Stimulated activated CD4-positive, alpha-beta T cell treated with anti-CD3 and anti-CD28 coated beads, Interleukin-4, amount 100 ng/mL, for 48 hours (primary cell): ENCODE results near the gene LAMA2.

Experiments
- DNase-seq, 2 donors: peaks; one replicate each; pipeline ENCODE4 v3.0.0-alpha.2; 2020; ENCODE audit warnings: low read depth in 2 of 2

Gene LAMA2

GRCh38 chr6:129262661-129263060 lies 379.7 kb downstream of the LAMA2 start:
- no peak for DNase-seq

DNA sequence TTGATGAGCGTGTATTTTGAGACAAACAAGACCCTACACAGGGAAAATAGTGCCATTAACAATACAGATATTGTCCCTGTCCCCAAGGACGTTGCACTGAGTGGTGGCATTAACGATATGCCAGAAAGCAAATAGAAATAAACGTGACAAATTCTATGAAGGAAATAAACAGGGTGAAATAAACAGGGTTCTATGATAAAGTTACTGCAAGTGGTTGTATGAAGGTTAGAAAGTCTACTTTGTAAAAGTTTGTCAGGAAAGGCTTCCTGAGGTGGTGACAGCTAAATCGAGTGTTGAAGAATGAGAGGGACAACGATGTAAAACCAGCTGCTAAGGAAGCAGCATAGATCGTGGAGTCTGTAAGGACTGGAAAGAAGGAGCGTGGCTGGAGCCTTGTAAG lies 380.2 kb downstream of the LAMA2 start:
- DNase-seq, result no peak

- no peak for DNase-seq
Observed at GRCh38 chr6:129264480-129265045, 381.6 kb downstream of the LAMA2 start.

DNA sequence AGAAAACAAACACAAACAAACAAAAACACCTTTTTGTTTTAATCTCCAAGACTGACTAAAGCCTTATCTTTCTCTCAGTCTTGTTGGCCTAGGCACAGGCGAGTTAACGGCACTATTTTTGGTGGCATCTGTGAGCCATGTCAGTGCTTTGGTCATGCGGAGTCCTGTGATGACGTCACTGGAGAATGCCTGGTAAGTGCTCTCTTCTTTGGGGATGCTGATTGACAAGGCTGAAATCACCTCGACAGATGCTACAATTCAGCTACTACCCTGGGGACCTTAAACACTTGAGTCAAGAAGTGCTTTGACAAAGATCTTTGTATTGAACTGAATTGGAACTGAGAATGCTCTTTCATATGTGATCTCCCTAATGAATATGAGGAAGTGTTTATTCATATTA lies 384.1 kb downstream of the LAMA2 start:
- no peak for DNase-seq

DNA sequence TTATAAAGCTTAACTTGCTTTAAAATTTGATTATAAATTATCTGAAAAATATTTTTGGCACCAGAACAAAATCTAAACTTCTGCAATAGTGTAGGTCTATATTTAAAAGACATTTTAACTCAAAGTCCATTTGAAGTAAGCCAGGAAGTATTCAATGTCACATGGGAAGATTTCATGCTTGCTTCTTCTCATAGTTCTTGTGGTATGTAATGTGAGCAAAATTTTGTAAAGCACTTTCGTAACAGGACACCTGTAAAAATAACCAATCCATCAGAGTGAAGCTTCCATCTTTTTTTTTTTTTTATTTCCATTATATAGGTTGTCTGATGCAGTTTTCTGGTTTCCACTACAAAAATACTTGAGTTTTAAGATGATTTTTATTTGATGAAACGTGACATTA lies 386.1 kb downstream of the LAMA2 start:
- no peak for DNase-seq

GRCh38 chr6:129269891-129270290 lies 387.0 kb downstream of the LAMA2 start:
- no peak for DNase-seq

DNA sequence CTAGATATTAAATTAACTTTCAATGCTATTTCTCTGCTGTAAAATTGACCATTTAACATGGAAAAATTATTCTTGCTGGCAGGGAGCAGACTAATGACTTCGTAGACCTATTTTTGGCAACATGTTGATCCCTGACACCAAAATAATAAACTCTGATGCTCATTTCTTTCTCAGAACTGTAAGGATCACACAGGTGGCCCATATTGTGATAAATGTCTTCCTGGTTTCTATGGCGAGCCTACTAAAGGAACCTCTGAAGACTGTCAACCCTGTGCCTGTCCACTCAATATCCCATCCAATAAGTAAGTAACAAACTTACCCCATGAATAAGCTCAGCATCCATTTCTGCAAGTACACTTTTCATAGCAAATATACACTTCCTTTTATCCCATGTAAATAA lies 387.5 kb downstream of the LAMA2 start:
- DNase-seq, result no peak

DNA sequence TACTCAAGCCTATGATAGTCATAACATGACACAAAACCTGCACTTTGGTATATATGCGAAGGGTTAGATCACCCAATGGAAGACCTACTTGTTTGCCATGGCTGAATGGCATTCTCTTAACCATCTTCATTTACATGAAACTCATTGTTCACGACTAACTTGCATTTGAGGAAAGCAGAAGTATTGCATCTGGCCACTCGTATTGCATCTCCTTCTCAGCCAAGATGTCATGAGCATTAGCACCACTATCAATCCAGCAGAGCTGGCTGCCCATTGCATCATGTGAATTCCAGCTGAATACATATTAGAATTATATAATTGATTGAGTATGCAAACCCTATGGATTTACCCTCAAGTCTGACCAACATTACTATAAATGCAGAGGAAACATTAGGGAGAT lies 390.2 kb downstream of the LAMA2 start:
- DNase-seq, result no peak

DNA sequence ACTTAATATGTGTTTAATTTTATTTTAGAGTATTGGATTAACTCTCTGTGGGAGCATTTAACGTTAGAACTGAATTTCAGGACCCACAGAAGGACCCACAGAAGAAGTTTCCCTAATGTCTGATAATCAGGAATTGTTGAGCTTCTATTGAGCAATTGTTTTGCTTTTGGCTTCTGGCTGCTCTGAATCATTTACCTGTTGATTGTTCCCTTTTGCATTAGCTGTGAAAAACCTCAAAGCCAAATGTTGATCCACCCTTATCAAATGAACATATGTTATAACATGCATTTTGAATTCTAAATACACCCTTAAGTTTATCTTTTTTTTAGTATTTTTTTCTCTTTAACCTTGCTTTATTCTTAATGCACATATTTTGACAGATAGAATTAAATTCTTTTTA lies 393.5 kb downstream of the LAMA2 start:
- DNase-seq, result no peak

GRCh38 chr6:129276986-129277385 lies 394.0 kb downstream of the LAMA2 start:
- no peak for DNase-seq

DNA sequence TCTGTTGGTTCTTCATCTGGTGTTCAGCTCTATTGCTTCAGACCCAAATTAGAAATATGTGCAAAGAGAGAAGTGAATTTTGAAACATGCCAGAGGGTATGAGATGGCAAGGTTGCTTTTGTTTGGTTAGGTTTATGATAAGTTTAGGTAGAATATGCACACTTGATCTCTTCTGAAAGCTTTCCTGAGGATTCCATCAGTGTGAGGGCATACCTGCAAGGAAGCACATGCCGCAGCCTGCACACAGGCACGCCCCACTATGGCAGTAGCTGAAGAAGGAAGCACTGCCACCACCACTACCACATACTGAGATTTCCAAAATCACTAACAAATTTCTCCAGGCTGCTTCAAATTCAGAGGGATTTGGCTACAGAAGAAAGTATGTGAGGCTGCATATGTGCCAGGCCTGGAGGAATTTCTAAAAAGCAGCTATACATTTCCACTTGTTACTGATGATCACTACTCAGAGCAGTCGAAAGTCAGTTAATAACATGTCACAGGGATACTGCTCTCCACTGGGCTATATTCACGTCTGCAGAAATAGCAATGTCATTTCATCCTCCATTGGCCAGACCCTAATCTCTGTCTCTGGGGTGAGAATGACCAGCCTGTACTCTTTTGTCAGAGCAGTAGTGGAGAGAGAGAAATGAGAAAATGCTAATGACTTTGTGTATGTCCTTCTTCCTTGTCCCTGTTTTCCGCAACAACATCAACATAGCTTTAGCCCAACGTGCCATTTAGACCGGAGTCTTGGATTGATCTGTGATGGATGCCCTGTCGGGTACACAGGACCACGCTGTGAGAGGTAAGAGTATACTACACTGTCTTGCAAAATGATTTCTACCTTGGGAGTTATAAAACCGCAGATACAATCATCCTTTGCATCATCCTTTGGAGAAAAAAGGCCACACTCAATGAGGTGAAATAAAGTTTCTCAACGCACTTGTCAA lies 396.7 kb downstream of the LAMA2 start:
- no peak for DNase-seq

GRCh38 chr6:129280293-129280644 lies 397.3 kb downstream of the LAMA2 start:
- DNase-seq, result no peak

- peak; percentile 3 to 22 for DNase-seq
Observed at GRCh38 chr6:129280749-129281148, 397.8 kb downstream of the LAMA2 start.

GRCh38 chr6:129281168-129281796 lies 398.3 kb downstream of the LAMA2 start:
- no peak for DNase-seq

GRCh38 chr6:129282019-129282418 lies 399.1 kb downstream of the LAMA2 start:
- DNase-seq, result no peak

- no peak for DNase-seq
Observed at GRCh38 chr6:129284225-129284624, 401.3 kb downstream of the LAMA2 start.

DNA sequence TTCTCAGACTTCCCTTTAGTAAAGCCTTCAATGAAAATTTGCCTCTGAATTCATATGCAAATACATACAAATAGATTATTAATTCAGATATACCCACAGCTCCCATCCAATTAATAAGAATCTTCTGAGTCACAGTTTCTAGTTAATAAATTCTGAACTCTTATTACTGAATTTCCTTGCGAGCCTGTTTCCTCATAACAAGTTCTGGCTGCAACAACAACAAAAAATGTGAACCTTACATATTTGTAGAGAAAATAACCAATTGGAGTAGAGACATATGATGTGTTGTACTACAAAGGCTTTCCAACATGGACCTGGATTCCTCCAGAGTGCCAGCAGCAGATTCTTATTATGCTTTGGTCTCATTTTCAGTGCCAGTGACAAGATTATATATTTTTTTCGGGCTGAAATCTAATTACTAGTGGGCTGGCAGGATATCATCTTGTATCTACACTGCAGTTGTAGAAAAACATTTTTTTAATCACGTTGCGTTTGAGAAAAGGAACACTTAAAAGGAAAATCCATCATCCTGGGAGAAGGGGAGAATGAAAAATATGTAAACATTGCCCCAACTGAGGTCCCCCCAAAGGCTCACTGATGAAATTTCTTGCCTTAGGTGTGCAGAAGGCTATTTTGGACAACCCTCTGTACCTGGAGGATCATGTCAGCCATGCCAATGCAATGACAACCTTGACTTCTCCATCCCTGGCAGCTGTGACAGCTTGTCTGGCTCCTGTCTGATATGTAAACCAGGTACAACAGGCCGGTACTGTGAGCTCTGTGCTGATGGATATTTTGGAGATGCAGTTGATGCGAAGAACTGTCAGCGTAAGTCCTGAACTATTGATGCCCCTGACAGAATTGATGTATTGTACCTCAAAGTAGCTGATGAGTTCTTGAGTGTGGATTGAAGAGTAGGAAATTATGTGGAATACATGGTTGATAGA lies 404.6 kb downstream of the LAMA2 start:
- DNase-seq, result no peak

DNA sequence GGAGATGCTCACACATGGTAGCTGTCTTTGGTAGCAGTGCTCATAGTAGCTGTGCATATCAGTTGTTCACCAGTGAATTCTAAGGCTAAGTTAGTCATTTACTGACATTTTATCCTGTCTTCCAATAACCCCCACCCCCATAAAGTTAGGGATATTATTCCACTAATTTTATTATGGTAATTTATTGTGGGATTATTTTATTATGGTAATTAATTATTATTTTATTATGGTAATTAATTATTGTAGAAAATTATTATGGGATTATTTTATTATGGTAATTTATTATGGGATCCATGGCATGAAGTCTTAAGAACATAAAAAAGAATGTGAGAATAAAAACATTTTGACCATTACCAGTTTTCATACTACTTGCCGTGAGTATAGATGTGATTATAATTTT lies 406.5 kb downstream of the LAMA2 start:
- DNase-seq, result no peak

GRCh38 chr6:129292836-129293235 lies 409.9 kb downstream of the LAMA2 start:
- DNase-seq, result no peak

- no peak for DNase-seq
Observed at GRCh38 chr6:129297592-129297991, 414.7 kb downstream of the LAMA2 start.

GRCh38 chr6:129302671-129303070 lies 419.7 kb downstream of the LAMA2 start:
- DNase-seq, result no peak

- no peak for DNase-seq
Observed at GRCh38 chr6:129306826-129307225, 423.9 kb downstream of the LAMA2 start.
